Limb (tissue), 2 donors: ENCODE data around the gene TRPT1.
A peak's percentile ranks its signal among the peaks of the same experiment; 100 is the strongest.

Source experiments
- DNase-seq, 2 donors: peaks; one replicate each; pipeline ENCODE4 v3.0.0-alpha.2; 2016; ENCODE audit errors: extremely low spot score in 2 of 2

Gene TRPT1

GRCh38 chr11:64245797-64246620 is 20.0 kb upstream of the TRPT1 start:
- DNase-seq = peak; percentile 43 to 74

- peak in 1 of 2 donors; percentile 67 for DNase-seq
These were observed 19.4 kb upstream of the TRPT1 start for GRCh38 chr11:64245401-64245796.

- DNase-seq = no peak
These were observed 19.0 kb upstream of the TRPT1 start for GRCh38 chr11:64244966-64245365.

GRCh38 chr11:64244107-64244506 is 18.1 kb upstream of the TRPT1 start:
- DNase-seq = no peak

- DNase-seq = no peak
These were observed 17.4 kb upstream of the TRPT1 start for GRCh38 chr11:64243236-64243854.

GRCh38 chr11:64241491-64242374 is 15.7 kb upstream of the TRPT1 start:
- DNase-seq = no peak

- peak; percentile 100 for DNase-seq
These were observed 15.2 kb upstream of the TRPT1 start for GRCh38 chr11:64241241-64241490.

- DNase-seq = peak; percentile 97 to 99
These were observed 14.7 kb upstream of the TRPT1 start, which contains the start of gene FKBP2 for GRCh38 chr11:64240435-64241240. Gene FKBP2 (plus strand): TSS chr11:64241095. CDS start chr11:64242388, 1,293 bp downstream.

GRCh38 chr11:64239662-64240434 is 13.9 kb upstream of the TRPT1 start:
- no peak for DNase-seq

GRCh38 chr11:64238999-64239398 is 13.0 kb upstream of the TRPT1 start:
- DNase-seq = no peak

- no peak for DNase-seq
These were observed 12.1 kb upstream of the TRPT1 start for GRCh38 chr11:64238076-64238475.

GRCh38 chr11:64237484-64237951 is 11.5 kb upstream of the TRPT1 start:
- no peak for DNase-seq

GRCh38 chr11:64235437-64236161 is 9.6 kb upstream of the TRPT1 start:
- no peak for DNase-seq

- DNase-seq = peak in 1 of 2 donors; percentile 71
These were observed 8.8 kb upstream of the TRPT1 start for GRCh38 chr11:64234647-64235379.

GRCh38 chr11:64233913-64234586 is 8.1 kb upstream of the TRPT1 start, which contains the start of gene VEGFB:
Gene VEGFB (plus strand): TSS chr11:64234584. CDS start chr11:64234834, 250 bp downstream.
- peak in 1 of 2 donors; percentile 83 for DNase-seq

- no peak for DNase-seq
These were observed 7.0 kb upstream of the TRPT1 start for GRCh38 chr11:64232967-64233315.

- DNase-seq = no peak
These were observed 6.4 kb upstream of the TRPT1 start for GRCh38 chr11:64232182-64232966.

GRCh38 chr11:64231546-64231945 is 5.6 kb upstream of the TRPT1 start:
- DNase-seq = no peak
